Measurements from ENCODE around the gene RAI14.
"Not testable (repeated sequence)": the region's sequence is repeated elsewhere in the genome, so short reads cannot be mapped to it uniquely, and the experiment has no call there.

Gene RAI14

DNA sequence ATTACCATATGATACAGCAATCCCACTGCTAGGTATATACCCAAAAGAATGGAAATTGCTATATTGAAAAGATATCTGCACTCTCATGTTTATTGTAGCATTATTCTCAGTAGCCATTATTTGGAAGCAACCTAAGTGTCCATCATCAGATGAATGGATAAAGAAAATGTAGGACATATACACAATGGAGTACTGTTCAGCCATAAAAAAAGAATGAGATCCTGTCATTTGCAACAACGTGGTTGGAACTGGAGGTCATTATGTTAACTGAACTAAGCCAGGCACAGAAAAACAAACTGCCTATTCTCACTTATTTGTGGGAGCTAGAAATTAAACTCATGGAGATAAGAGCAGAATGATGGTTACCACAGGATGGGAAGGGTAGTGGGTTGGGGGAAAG is 119.8 kb downstream of the RAI14 start:
- no peak for DNase-seq

DNA sequence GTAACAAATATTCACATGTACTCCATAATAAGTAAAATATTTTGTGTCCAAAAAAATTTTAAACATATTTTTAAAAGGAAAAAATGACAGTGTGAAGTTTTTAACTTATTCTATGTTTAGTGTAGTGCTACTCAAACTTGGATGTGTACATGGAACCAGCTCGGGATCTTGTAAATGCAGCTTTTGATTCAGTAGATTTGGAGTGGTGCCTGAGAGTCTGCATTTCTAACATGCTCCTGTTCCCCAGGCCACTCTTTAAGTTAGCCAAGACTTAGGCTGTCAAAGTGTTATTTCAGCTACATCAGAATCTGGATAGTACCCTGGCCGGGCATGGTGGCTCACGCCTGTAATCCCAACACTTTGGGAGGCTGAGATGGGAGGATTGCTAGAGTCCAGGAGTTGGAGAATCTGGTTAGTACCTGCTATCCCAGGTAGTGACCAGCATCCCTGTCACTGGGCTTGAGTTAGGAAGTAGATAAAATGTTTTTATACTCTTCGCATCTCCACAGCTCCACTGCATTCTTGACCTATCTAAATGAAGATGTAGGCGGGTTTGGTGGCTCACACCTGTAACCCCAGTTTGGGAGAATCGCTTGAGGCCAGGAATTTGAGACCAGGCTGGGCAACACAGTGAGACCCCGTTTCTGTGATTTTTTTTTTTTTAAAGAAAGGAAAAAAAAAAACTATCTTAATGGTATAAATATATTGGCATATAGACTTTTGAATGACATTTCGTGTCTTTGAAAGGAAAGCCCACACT is 122.1 kb downstream of the RAI14 start:
- no peak for DNase-seq

GRCh38 chr5:34783892-34784291 is 127.8 kb downstream of the RAI14 start:
- DNase-seq: not testable (repeated sequence)

DNA sequence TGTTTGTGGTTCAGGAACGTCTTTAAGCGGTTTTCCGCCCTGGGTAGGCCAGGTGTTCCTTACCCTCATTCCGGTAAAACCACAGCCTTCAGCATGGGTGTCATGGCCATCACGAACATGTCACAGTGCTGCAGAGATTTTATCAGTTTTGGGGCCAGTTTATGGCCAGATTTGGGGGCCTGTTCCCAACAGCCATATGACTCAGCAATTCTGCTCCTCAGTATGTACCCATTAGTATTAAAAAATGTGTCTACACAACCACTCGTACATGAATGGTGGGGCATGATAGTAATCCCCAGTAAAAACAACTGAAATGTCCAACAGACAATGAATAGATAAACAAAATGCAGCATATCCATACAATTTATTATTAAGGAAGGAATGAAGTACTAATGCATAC is 130.9 kb downstream of the RAI14 start:
- no peak for DNase-seq

DNA sequence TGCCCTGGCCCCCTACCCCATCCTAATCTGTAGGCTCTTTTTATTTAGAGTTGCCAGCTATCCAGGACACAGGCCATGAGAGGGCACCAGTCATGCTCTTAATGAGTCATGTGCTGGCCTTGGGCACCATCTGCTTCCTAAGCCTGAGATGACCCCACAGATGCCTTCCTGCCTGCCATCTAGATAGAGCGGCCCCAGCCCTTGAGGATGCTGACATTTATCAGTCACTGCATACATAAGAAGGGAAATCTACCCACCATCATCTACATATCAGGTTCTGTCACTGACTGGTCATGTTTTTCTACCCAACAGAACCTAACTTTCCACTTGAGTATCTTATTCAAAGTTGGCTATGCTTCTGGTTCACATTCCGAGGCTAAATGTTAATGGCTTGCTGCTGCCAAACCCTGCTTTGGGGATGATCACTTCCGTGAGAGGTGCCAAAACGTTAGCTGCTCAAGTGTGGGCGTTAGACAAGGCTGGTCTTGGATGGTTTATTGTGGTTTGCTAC is 132.9 kb downstream of the RAI14 start:
- DNase-seq: no peak

DNA sequence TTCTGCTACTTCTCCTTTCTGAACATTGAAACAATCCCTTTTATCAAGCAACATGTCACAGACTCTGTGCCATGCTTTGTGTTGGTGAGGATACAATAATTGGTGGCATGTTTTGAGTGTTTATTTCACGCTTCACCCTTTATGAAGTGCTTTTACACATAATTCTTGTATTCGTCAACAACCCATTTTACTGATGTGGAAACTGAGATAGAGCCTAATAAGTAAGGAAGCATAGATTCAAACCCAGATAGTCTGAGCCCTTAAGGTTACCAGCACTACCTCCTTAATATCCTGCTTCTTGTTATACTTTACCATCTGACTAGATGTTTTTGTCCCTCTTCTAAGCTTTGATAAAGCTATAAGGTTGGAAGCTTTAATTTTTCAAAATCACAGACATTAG is 133.5 kb downstream of the RAI14 start:
- DNase-seq: no peak

- no peak for DNase-seq
Measured at GRCh38 chr5:34790069-34790468, 133.9 kb downstream of the RAI14 start.

DNA sequence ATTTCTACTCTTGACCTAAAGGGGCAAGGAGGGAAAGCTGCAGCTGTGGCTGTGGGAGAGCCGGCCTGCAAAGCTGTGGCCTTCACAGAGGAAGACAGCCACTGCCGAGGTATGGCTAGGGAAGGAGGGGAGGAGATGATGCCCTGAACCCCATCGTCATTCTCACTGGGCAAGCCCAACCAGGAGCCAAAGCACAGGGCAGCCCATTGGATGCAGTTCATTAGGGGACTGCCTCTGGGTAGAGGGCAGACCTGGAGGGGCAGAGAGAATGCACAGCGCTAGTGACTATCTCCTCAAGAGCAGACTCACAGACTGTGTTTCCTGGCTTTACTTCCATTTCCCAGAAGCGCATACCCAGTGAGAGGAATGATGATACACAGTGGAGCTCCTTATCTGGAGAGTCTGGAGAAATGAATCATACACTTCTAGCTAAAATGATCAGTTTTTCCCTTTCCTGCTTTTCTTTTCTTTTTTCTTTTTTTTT is 135.7 kb downstream of the RAI14 start:
- DNase-seq: no peak

- no peak for DNase-seq
Measured at GRCh38 chr5:34802834-34803563, 146.9 kb downstream of the RAI14 start.

DNA sequence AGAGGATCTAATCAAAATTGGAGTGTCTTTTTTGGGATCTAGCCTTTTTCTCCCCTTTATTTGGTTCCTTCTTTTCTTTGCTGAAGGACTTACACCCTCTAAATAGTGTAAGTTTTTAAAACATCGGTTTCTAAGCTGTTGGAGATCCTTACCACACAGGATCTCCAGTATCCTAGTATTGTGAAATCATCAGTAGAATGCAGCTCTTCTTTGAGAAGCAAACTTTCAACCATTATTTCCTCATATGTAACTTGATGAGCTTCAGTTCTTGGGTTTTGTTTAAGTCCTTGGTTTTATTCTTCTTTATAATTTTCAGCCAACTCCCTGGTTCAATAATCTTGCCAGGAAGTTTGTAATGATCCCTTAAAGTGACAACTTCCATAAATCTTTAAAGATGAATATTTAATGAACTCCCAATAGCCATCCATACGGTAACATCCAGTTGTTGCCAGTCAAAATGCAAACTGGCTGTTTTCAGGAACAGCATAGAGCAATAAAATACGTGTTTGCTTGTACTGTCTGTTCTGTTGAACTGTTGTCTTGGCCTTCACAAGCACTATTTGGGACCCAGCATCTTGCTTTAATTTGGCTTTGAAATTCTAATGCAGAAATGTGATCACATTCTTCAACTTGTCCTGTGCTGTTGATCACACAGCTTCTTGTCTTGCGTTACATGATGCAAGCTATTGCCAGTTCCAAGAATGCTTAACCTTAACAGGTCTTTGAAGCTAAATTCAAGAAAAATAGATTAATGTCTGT is 148.0 kb downstream of the RAI14 start:
- DNase-seq: no peak

DNA sequence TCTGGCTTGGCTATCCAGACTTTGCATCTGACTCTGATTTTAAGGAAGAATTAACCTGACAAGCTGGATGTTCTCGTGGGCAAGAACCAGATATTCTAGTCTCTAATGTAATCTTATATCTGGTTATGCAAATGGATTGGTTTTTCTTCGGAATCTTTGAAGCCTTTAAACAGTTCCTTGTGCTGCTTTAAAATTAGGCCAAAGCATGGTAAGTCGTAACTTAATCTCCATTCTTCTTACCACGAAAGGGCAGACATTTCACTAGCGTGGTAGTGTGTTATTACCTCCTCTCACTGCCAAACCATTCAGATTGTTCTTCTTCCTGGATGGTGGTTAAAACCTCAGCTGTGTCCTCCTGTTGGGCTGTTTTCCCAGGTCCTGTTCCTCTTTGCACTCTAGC is 148.8 kb downstream of the RAI14 start:
- DNase-seq: no peak

DNA sequence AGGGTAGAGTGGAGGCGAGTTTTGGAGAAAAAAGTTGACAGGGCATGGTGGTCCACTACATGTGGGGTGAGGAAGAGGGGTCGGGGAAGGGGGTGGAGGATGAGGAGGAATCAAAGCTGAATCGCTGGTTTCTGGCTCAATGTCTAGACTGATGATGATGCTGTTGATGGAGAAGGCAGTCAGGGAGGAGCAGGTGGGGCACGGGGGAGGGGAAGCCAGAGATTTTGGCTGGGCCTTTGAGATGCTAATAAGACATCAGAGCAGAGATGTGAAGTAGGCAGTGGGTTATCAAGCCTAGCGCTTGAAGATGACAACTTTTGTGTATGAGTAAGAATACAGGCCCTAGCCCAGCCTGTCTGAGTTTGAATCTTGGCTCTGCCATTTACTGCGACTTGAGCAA is 150.4 kb downstream of the RAI14 start:
- DNase-seq: no peak

DNA sequence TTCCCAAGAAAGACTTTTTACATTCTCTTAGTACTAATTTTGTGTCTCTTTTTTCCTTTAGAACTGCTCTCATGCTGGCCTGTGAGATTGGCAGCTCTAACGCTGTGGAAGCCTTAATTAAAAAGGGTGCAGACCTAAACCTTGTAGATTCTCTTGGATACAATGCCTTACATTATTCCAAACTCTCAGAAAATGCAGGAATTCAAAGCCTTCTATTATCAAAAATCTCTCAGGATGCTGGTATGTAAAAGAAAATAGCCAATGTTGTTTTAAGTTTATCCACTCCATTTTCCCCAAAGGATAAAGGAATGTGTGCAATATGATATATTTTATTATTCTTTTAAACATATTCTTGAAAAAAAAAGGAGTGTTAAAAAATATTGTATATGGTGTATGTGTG is 155.6 kb downstream of the RAI14 start:
- DNase-seq: no peak

GRCh38 chr5:34813509-34813908 is 157.4 kb downstream of the RAI14 start:
- DNase-seq: no peak

GRCh38 chr5:34817558-34818351 is 161.6 kb downstream of the RAI14 start:
- no peak for DNase-seq

DNA sequence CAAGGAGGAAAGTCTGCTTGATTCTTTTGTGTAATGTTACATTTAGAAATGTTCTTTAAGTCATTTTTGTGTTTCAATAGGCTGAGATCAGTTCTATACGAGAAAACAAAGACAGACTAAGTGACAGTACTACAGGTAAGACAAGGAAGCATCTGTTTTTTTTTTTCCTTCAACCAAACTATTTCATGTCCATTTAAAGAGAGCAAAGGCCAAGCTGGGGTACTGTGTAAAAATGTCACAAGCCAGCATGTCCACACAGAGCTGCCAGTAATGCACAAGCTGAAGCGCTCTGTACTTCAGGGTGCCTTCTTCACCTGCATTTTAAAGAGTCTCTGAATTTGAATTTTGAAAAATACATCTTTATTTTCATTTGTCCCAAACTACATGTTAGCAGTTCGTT is 162.6 kb downstream of the RAI14 start:
- DNase-seq: no peak

GRCh38 chr5:34820593-34820992 is 164.5 kb downstream of the RAI14 start:
- DNase-seq: no peak

DNA sequence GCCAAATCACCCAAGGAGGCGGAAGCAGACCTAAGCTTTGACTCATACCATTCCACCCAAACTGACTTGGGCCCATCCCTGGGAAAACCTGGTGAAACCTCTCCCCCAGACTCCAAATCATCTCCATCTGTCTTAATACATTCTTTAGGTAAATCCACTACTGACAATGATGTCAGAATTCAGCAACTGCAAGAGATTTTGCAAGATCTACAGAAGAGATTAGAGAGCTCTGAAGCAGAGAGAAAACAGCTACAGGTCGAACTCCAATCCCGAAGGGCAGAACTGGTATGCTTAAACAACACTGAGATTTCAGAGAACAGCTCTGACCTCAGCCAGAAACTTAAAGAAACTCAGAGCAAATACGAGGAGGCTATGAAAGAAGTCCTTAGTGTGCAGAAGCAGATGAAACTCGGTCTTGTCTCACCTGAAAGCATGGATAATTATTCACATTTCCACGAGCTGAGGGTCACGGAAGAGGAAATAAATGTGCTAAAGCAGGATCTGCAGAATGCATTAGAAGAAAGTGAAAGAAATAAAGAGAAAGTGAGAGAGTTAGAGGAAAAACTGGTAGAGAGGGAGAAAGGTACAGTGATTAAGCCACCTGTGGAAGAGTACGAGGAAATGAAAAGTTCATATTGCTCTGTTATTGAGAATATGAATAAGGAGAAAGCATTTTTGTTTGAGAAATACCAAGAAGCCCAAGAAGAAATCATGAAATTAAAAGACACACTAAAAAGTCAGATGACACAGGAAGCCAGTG is 167.0 kb downstream of the RAI14 start:
- DNase-seq: no peak

DNA sequence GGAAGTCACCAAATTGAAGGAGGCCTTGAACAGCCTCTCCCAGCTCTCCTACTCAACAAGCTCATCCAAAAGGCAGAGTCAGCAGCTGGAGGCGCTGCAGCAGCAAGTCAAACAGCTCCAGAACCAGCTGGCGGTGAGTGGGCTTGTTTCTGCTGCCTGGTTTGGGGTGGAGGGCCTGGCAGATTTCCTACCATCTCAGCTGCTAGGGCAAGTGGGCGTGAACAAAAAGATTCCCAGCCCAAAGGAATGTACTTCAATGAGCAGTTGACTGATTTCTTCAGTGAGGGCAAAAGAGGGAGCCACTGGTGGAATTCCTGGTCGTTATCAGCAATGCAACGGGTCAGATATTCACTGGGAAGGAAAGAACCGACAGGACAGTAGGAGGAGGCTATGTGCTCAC is 170.2 kb downstream of the RAI14 start:
- no peak for DNase-seq

- DNase-seq: no peak
Measured at GRCh38 chr5:34827588-34828506, 171.7 kb downstream of the RAI14 start.

DNA sequence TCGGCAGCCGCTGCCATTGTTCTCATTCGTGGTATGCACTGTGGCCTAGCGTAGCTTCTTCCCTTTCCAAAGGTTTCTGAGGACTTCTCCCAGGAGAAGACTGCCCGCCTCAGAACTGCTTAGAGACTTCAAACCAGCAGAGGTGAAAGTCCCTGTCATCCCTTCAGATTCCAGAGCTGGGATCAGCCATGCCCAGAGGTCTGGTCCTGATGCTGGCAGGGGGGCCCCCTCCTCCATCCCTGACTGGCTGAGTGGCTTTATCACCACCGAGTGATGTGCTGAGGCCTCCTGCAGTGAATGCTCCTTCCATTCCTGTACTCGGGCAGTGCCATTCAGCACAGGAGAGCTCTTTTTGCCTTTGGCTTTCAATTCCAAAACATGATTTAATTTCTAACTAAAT is 174.7 kb downstream of the RAI14 start:
- not testable (repeated sequence) for DNase-seq
